Tibial nerve (tissue), 4 donors: ENCODE results near the gene NASP. TPM values are rescaled to one million over a fixed set of nuclear protein-coding genes. Genes with fewer than 3 reads are reported as not detected.

Experiments
- DNase-seq, 2 donors: peaks; one replicate each; pipeline ENCODE4 v3.0.0-alpha.2; 2019; ENCODE audit warnings: low spot score in 2 of 2
- H3K27ac ChIP-seq, 4 donors: fragments of 200-600 bp; sonication (generic) in 3 of 4; one replicate each; pipeline ENCODE4 v1.5.1; 2017 to 2019; ENCODE audit warnings: mild to moderate bottlenecking in 1 of 4
- H3K27me3 ChIP-seq, 2 donors: fragments of 200-600 bp; sonication (generic) in 1 of 2; one replicate each; pipeline versions ENCODE4 v1.5.1 to v1.6.0; 2017 to 2019
- H3K36me3 ChIP-seq, 3 donors: fragments of 200-600 bp; sonication (generic); one replicate each; pipeline ENCODE4 v1.5.1; 2018 to 2019
- H3K4me1 ChIP-seq, 4 donors: fragments of 200-600 bp; sonication (generic) in 3 of 4; one replicate each; pipeline ENCODE4 v1.5.1; 2017 to 2019
- H3K4me3 ChIP-seq, 4 donors: fragments of 200-600 bp; sonication (generic) in 3 of 4; one replicate each; pipeline ENCODE4 v1.5.1; 2017 to 2019; ENCODE audit warnings: mild to moderate bottlenecking in 1 of 4, moderate library complexity in 1 of 4
- H3K9me3 ChIP-seq, 4 donors: fragments of 200-600 bp; sonication (generic) in 3 of 4; one replicate each; pipeline ENCODE4 v1.5.1; 2017 to 2019
- CTCF ChIP-seq, 5 experiments: fragments of 200-600 bp in 3 of 5; fragments of 450-650 bp in 2 of 5; sonication (generic) in 3 of 5; IDR thresholded peaks; one replicate each; pipeline ENCODE4 v1.5.1; 2016 to 2019; ENCODE audit warnings: antibody characterized with exemption in 5 of 5, mild to moderate bottlenecking in 3 of 5, moderate library complexity in 2 of 5
- EP300 ChIP-seq, 2 donors: sonication (generic); formaldehyde crosslinking; IDR thresholded peaks; one replicate each; pipeline ENCODE4 v1.6.1; 2017; ENCODE audit warnings: antibody characterized with exemption in 2 of 2, mild to moderate bottlenecking in 1 of 2
- POLR2A ChIP-seq, 2 donors: fragments of 450-650 bp; IDR thresholded peaks; one replicate each; pipeline ENCODE4 v1.6.1; 2017; ENCODE audit warnings: antibody characterized with exemption in 2 of 2, mild to moderate bottlenecking in 2 of 2, moderate library complexity in 2 of 2
- WGBS, 2 donors: methylation state at CpG; one replicate each; pipeline ENCODE4 v1.1.5; 2018; 5-methylcytosine and 5-hydroxymethylcytosine counted together
- total RNA-seq, 4 donors: library from RNA; depleted of rRNA; stranded (reverse); fragments of >200 nt; gene quantifications; one replicate each; pipeline ENCODE4 v1.1.0, GENCODE V29; 2016

The NASP gene
- total RNA-seq, 4 donors from 2014 or later: 71.2 to 105 (median 80.6) TPM

- Histone ChIP-seq H3K27ac (no peak overlapping the region), H3K27me3 (no peaks in the 10 kb centered on the region), H3K36me3 (peaks cover 0 to 57% (median 7%) of the 10 kb centered on the region in 3 donors), H3K4me1 (peaks cover 0 to 18% (median 0%) of the 10 kb centered on the region in 4 donors), H3K4me3 (no peak overlapping the region), H3K9me3 (no peaks in the 10 kb centered on the region)
- 90 to 92% methylated on average over 9 of the region's 9 CpGs for WGBS, 2 donors
- no peak for DNase-seq
- TF ChIP-seq EP300 (IDR thresholded peaks at IDR 0.05) (peak in 1 of 2 donors; percentile 7), CTCF (IDR thresholded peaks at IDR 0.05) (no peak), POLR2A (IDR thresholded peaks at IDR 0.05) (no peak)
Measured at GRCh38 chr1:45647248-45648021, 63.6 kb downstream of the NASP start.

GRCh38 chr1:45654540-45655280 lies 70.9 kb downstream of the NASP start:
- peaks cover 0 to 97% (median 40%) of the 10 kb centered on the region in 3 donors for H3K36me3 ChIP-seq
- no peak for TF ChIP-seq EP300 (IDR thresholded peaks at IDR 0.05)
- no peak for TF ChIP-seq POLR2A (IDR thresholded peaks at IDR 0.05)
- TF ChIP-seq CTCF (IDR thresholded peaks at IDR 0.05): no peak
- DNase-seq: no peak

GRCh38 chr1:45656573-45657226 lies 72.9 kb downstream of the NASP start:
- Histone ChIP-seq H3K4me1 (no peaks in the 10 kb centered on the region), H3K27ac (no peak overlapping the region), H3K4me3 (no peak overlapping the region), H3K36me3 (peaks cover 0 to 86% (median 37%) of the 10 kb centered on the region in 3 donors), H3K27me3 (no peaks in the 10 kb centered on the region), H3K9me3 (no peaks in the 10 kb centered on the region)
- no peak for DNase-seq
- 96 to 97% methylated on average over 3 of the region's 3 CpGs for WGBS, 2 donors
- TF ChIP-seq EP300 (IDR thresholded peaks at IDR 0.05) (no peak), POLR2A (IDR thresholded peaks at IDR 0.05) (no peak), CTCF (IDR thresholded peaks at IDR 0.05) (no peak)

More at GRCh38 chr1:45654540-45655280, 70.9 kb downstream of the NASP start:
- H3K9me3 ChIP-seq: no peaks in the 10 kb centered on the region
- no peaks in the 10 kb centered on the region for H3K27me3 ChIP-seq
- WGBS, 2 donors: 94% methylated on average over 12 of the region's 12 CpGs
- H3K4me1 ChIP-seq: no peaks in the 10 kb centered on the region
- H3K27ac ChIP-seq: no peak overlapping the region
- H3K4me3 ChIP-seq: no peak overlapping the region

- H3K27ac ChIP-seq: no peak overlapping the region
- H3K4me1 ChIP-seq: no peaks in the 10 kb centered on the region
- peaks cover 0 to 73% (median 37%) of the 10 kb centered on the region in 3 donors for H3K36me3 ChIP-seq
- no peak overlapping the region for H3K4me3 ChIP-seq
- WGBS, 2 donors: 78 to 84% methylated on average over 2 of the region's 2 CpGs
- DNase-seq: no peak
- TF ChIP-seq CTCF (IDR thresholded peaks at IDR 0.05) (no peak), POLR2A (IDR thresholded peaks at IDR 0.05) (no peak), EP300 (IDR thresholded peaks at IDR 0.05) (no peak)
- no peaks in the 10 kb centered on the region for H3K9me3 ChIP-seq
- H3K27me3 ChIP-seq: no peaks in the 10 kb centered on the region
Measured at GRCh38 chr1:45658171-45658570, 74.3 kb downstream of the NASP start.
